NCI-H2029 treated with DMSO at 0.1 percent for 48 hours (cell line): ENCODE measurements around the gene ARHGAP18.
"Not testable (repeated sequence)": the region's sequence is repeated elsewhere in the genome, so short reads cannot be mapped to it uniquely, and the experiment has no call there.

Experiments used
- DNase-seq: peaks from one replicate; lab custom pipeline; 2025; lab: John Stamatoyannopoulos, UW

Gene ARHGAP18

DNA sequence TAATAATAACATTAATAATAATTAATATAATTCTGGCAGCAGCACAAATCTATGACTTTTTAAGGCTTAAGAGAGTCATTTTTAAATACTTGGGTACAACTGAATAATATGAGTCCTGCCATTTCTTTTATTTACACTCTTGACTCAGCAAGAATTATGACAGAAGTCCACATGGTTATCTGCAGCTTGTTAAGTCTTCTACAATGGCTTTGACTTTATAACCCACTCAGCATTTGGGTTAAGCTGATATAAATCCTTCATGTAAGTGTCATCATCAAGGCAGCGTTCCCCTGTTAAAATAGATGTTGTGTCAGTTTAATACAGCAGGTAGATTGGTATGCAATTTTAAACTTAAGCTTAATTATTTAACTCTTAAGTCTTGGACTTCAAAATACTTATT is 131.7 kb downstream of the ARHGAP18 start:
- no peak for DNase-seq

DNA sequence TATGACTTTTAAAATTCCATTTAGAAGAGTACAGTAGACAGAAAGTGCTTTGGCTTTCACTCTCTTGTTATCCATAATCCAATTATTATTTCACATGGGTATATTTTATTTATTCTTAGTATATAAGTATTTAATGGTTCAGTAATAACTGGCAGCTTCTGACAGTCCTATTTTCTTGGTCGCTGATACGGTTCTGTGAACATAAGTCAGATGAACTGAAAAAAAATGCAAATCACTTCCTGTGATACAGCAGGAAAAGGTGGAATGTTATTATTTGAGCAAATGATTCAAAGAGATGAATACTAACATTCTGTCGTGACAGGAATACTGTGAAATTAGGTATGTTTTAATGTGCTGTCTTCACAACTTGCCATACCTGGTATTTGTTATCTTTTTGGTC is 132.3 kb downstream of the ARHGAP18 start:
- no peak for DNase-seq

DNA sequence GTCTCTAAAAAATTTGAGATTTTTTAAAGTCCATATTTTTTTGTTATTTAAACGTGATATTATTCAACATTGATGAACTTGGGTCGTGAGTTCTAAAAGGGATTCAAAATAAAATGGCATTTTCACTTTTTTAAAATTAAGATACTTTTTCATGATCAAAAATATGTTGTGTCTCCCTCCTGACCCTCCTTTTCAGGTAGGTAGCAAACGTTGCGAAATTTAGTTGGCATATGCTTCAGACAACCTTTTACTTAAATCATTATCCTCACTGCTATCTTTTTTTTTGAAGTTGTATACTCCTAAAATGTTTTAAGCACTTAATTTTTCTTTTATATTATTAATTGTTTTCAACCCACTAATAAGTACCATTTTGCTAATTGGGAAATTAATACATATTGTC is 133.5 kb downstream of the ARHGAP18 start:
- DNase-seq, result no peak

DNA sequence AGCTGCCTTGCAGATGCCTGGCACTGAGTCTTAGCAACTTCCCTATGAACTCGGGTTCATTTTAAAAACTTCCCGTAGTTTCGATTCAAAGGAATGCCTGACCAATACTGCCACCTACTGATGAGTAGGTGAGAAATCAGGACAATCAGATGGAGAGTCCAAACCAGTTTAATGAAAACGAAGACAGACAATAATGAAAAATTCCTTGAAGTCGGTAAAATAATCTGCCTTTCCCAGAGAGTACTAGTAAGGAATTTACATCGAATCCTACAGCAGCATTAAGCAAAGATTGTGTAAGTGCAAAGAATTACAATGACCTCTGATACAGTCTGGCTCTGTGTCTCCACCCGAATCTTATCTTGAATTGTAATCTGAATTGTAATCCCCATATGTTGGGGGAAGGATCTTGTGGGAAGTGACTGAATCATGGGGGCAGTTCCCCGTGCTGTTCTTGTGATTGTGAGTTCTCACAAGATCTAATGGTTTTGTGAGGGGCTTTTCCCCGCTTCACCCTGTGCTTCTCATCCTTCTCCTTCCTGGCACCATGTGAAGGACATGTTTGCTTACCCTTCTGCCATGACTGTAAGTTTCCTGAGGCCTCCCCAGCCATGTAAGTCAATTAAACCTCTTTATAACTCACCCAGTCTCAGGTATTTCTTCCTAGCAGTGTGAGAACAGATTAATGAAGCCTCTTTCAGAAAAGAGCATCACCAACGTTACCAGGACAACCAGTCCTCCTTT is 134.4 kb downstream of the ARHGAP18 start:
- DNase-seq, result no peak

DNA sequence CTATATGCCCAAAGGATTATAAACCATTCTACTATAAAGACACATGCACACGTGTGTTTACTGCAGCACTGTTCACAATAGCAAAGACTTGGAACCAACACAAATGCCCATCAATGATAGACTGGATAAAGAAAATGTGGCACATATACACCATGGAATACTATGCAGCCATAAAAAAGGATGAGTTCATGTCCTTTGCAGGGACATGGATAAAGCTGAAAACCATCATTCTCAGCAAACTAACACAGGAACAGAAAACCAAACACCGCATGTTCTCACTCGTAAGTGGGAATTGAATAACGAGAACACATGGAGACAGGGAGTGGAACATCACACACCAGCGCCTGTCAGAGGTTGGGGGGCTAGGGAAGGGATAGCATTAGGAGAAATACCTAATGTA is 135.4 kb downstream of the ARHGAP18 start:
- DNase-seq, result not testable (repeated sequence)

DNA sequence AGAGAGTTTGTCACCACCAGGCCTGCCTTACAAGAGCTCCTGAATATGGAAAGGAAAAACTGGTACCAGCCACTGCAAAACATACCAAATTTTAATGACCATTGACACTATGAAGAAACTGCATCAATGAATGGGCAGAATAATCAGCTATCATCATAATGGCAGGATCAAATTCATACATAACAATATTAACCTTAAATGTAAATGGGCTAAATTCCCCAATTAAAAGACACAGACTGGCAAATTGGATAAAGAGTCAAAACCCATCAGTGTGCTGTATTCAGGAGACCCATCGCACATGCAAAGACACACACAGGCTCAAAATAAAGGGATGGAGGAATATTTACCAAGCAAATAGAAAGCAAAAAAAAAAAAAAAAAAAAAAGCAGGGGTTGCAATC is 139.0 kb downstream of the ARHGAP18 start:
- not testable (repeated sequence) for DNase-seq

DNA sequence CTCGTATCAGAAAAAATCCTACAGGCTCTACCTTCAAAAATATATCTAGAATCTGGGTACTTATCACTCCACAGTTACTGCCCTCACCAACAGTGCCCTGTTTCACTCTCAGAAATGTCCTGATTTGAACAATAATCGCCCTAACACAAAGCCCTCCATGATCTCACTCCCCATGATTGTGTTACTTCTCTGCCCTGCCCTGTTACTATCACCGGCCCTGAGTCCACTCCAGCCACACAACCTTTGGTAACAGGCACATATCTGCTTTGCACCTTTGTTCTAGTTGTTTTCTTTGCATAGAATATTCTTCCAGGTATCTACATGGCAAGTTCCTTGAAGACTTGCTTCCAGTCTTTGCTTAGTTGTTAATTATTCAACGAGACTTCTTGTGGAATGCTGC is 142.0 kb downstream of the ARHGAP18 start:
- DNase-seq, result no peak

DNA sequence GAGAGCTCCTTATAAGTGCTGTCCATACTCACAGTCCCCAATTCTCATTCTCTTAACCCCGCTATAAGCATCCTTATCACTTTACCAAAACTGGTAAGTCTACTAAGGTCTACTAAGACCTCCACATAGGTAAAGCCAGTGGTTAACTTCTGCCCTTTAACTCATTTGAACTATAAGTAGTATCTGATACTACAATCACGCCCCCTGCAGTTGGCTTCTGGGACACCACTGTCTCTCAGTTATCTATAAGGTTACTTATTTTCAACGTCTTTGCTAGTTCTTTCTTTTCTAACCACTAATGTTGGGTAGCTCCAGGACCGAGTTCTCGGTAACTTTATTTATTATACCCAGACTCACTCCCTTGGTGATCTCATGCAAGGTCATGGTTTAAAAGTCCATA is 142.6 kb downstream of the ARHGAP18 start:
- DNase-seq, result no peak

DNA sequence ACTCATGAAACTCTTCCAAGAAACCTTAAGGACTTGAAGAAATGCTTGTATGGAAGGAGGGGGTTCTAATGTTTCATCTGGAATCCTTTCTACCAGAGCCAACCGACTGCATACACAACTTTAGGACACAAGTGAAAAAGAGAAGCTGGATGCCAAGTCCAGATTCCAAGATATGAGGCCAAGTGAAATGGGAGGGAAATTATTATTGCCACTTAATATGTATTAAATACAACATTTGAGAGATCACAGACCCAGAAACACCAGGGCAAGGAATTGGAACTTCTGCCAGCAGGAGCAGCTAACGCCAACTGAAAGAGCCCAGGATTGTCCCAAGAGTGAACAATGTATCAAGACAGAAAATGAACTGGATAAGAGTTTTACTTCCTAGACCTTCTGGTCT is 144.2 kb downstream of the ARHGAP18 start:
- DNase-seq, result no peak

DNA sequence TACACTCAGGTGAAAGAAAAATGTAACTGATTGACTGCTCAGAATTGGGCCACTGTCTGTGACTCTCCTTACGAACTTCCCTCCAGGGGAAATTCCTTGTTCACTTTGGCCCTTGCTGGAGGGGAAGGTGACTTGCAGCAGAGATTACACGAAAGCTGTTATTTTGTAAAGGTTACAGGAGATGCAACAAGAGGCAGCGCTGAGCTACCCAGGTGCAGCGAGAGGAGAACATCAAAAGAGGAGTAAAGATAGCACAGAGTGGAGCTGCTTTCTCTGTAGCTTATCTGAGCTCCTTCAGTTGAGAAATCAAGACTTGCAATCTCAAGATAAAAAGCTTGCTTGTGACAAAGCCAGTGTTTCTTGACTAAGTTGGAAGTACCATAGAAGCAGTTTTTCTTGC is 144.6 kb downstream of the ARHGAP18 start:
- DNase-seq, result no peak

DNA sequence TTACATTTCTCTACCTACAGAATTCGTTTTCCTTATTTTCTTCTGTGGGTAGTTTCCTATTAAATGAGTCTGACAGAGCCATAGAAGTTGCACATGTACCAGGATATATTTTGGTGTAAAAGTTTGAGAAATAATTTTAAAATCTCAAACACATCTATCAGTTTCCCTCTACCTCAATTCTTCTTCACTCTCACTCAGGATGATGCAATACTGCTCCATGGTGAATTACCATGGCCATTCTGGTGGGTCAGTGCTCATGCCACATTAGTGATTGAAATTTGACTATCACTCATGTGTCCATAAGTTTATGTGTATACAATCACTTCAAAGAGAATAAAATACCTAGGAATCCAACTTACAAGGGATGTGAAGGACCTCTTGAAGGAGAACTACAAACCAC is 151.7 kb downstream of the ARHGAP18 start:
- no peak for DNase-seq

DNA sequence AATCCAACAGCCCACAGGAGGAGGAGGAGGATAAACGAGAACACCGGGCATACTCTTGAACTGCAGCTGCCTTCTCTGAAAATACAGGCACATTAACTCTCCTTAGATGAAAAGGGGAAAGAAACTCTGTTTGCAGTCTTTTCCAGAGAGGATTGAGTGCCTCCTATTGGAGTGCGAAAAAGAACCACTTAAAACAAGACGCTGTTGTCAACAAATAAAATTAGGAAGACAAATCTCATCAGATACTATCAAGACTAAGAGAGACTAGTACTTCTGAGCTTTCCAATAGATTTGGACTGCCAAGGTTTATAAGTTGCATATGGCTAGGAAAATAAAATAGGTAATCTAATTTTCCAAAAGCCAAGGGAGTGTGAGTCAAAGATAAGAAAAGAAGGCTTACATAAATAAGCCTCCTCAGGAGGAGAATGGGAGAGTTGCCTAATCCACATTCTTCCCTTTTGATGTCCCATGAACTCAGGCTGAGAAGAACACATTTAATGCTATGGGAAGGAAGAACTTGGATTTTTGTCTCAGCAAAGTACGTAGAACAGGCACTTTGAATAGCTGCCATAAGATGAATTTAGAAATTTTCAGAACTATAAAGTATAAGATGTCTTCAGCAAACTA is 154.7 kb downstream of the ARHGAP18 start:
- DNase-seq, result no peak

DNA sequence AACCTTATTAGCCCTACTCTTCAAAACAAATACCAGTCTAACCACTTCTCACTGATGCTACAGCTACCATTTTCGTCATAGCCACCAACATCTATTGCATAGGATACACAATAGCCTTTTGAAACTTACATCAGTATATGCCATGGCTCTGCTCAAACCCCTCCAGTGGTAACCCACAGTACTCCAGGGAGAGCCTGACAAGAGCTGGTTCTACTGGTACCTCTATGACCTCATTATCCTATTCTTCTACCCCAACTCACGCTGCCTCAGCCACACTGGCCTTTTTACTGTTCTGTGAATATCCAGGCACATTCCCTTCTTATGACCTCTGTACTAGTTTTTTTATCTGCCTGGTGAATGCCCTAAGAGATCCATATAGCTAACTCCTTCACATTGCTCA is 157.6 kb downstream of the ARHGAP18 start:
- no peak for DNase-seq

DNA sequence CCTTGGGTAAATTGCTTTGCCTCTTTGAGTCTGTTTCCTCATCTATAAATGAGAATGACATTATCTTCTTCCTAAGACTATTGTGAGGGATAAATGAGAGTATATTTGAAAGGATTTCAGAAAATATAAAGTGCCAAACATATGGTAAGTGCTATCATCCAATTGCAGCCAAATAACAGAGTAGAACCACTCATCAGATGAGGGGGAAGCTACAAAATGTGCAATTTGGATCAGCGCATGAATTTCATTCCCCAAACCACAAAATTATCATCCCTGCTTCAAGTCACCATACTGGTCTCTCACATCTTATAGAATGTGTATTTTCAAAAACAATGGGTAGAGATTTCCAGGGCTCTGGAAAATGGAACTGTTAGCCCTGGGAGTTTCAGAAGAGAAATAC is 158.5 kb downstream of the ARHGAP18 start:
- DNase-seq, result no peak

DNA sequence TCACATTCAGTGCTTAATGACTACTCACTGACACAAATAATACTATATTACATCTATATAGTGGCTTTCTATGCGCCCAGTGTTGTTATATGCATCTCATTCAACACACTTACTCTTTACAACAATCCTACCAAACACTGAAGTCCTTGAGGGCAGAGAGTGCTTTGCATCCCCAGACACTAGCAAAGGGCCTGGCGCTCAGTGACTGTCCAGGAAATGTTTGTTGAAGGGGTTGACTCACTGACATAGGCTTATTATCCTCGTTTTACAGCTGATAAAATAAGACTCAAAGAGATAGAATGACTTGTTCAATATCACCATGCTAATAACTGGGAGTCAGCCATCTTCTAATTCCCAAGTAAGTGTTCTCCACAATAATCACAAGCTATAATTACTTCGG is 163.3 kb downstream of the ARHGAP18 start:
- DNase-seq, result no peak

DNA sequence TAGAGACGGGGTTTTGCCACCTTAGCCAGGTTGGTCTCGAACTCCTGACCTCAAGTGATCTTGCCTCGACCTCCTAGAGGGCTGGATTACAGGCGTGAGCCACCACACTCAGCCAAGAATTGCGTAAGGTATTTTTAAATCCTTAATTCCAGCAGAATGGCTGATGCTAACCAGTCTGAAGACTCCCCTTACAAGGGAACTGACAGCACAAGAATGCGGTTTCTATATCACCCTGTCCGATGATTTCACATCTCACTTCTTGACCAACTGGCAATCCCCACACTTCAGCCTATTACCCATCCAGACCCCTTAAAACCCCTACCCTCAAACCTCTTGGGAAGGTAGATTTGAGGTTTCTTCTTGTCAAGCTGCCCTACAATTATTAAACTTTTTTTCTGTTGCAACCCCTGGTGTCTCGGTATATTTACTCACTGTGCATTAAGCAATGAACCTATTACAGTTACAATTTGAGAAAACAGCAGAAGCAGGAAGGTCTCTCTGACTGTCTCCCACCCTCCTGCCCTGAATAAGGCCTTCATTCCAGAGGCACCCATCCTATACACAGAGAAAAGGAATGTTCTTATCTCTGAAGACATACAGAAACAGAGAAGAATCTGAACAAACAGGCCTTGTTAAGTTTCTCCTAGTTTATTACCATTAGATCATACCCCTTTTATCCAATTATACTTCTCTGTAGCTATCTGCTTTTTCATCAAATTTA is 164.9 kb downstream of the ARHGAP18 start:
- DNase-seq, result no peak

DNA sequence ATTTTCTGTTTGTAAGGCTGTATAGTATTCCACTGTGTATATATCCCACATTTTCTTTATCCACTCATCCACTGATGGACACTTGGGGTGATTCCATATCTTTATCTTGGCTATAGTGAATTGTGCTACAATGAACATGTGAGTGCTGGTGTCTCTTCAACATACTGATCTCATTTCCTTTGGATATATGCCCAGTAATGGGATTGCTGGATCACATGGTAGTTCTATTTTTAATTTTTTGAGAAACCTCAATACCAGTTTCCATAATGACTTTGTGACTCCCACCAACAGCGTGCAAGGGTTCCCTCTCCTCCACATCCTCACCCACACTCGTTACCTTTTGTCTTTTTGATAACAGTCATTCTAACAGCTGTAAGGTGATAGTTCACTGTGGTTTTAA is 166.0 kb downstream of the ARHGAP18 start:
- DNase-seq, result no peak

DNA sequence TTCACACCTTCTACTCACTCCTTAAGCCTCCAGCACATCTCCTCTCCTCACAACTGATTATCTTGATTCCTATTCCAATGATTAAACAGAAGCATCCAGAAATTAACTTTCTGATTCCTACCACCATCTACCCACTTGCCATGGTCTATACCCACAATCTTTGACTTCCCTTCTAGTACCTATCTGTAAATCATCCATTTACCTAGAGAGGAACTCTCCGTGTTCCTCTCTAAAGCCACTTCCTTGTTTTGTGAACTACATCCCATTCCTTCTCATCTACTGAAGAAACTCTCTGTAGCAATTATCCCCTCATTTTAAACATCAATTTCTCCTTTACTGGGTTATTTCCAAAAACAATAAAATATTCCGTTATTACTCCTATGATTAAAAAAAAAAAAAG is 167.3 kb downstream of the ARHGAP18 start:
- DNase-seq, result no peak

DNA sequence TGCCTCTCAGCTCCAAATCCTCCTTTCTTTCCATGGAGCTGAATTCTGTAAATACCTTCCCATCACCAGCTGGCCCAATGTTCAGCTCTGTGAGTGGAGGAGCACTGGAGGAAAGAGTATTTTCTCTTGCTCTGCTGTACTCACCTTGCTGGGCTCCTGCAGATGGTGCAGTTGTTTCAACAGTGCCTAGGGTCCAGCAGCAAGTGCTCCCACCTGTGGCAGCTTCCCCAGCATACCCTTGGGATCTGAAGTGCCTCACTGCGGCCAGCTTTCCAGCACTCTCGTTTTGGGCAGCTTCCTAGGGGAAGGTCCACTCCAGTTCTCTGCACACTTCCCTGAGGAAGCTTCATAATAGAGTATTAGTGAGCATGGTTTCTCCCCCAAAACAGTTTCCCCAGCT is 170.9 kb downstream of the ARHGAP18 start:
- no peak for DNase-seq

DNA sequence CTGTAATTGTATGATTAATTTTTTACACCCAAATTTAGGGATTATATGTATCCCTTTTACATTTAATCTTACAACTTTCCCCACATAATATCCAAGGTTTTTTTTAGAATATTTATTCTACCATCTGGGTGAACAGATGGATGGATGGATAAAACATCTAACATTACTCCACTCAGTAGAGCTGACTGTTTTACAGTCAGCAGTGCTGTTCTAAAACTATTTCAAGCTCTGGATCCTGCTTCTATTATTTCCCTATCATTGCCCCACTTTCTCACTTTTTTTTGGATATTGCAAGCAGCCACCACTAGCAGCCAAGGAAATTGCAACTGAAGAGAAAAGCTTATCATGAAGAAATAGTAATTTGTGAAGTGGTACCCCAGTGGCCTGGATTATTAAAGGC is 173.7 kb downstream of the ARHGAP18 start:
- no peak for DNase-seq

DNA sequence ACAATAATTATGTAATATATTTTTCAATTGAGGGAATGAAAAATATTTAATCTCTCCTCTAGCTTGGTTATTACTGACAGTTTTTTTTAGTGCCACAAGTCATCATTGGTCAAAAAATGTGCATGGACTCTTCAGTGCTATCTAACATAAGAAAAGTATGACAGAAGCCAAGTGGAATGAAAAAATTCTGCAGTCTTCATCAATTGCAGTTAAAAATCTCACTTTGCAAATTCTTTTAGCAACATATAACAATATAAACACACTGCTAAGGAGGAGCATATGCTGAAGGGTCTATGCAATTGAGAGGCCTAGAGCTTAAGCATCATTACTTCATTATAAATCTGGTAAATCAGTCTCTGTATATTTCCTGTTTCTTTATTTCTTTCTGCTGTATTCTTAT is 175.1 kb downstream of the ARHGAP18 start:
- DNase-seq, result no peak
